ENCODE measurements around the gene CCDC57. TPM values are rescaled to one million over a fixed set of nuclear protein-coding genes. Genes with fewer than 3 reads are reported as not detected.

The CCDC57 gene
- total and polyA plus RNA-seq, 2 of the 8 experiments (the other 6 are each of a cell fraction or from before 2014, with no cell fraction given): 8.4 to 12.9 TPM

DNA sequence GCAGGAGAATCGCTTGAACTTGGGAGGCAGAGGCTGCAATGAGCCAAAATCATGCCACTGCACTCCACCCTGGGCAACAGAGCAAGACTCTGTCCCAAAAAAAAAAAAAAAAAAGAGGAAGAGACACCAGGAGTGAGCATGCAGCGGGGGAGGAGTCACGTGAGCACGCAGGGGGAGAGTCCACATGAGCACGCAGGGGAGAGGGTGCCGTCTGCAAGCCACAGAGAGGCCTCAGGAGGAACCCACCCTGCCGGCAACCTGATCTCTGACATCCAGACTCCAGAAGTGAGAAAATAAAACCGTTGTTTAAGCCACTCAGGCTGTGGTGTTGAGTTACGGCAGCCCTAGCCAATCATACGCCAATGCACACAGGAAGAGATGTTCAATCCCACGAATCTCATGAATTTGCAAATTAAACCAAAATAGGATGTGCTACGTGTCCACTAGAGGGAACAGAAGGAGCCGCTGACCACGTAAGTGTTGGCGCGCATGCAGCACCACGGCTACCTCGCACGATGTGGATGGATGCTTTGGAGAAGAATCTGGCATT, 42.2 kb downstream of the CCDC57 start (continued):
- TF ChIP-seq, protein P1, sequence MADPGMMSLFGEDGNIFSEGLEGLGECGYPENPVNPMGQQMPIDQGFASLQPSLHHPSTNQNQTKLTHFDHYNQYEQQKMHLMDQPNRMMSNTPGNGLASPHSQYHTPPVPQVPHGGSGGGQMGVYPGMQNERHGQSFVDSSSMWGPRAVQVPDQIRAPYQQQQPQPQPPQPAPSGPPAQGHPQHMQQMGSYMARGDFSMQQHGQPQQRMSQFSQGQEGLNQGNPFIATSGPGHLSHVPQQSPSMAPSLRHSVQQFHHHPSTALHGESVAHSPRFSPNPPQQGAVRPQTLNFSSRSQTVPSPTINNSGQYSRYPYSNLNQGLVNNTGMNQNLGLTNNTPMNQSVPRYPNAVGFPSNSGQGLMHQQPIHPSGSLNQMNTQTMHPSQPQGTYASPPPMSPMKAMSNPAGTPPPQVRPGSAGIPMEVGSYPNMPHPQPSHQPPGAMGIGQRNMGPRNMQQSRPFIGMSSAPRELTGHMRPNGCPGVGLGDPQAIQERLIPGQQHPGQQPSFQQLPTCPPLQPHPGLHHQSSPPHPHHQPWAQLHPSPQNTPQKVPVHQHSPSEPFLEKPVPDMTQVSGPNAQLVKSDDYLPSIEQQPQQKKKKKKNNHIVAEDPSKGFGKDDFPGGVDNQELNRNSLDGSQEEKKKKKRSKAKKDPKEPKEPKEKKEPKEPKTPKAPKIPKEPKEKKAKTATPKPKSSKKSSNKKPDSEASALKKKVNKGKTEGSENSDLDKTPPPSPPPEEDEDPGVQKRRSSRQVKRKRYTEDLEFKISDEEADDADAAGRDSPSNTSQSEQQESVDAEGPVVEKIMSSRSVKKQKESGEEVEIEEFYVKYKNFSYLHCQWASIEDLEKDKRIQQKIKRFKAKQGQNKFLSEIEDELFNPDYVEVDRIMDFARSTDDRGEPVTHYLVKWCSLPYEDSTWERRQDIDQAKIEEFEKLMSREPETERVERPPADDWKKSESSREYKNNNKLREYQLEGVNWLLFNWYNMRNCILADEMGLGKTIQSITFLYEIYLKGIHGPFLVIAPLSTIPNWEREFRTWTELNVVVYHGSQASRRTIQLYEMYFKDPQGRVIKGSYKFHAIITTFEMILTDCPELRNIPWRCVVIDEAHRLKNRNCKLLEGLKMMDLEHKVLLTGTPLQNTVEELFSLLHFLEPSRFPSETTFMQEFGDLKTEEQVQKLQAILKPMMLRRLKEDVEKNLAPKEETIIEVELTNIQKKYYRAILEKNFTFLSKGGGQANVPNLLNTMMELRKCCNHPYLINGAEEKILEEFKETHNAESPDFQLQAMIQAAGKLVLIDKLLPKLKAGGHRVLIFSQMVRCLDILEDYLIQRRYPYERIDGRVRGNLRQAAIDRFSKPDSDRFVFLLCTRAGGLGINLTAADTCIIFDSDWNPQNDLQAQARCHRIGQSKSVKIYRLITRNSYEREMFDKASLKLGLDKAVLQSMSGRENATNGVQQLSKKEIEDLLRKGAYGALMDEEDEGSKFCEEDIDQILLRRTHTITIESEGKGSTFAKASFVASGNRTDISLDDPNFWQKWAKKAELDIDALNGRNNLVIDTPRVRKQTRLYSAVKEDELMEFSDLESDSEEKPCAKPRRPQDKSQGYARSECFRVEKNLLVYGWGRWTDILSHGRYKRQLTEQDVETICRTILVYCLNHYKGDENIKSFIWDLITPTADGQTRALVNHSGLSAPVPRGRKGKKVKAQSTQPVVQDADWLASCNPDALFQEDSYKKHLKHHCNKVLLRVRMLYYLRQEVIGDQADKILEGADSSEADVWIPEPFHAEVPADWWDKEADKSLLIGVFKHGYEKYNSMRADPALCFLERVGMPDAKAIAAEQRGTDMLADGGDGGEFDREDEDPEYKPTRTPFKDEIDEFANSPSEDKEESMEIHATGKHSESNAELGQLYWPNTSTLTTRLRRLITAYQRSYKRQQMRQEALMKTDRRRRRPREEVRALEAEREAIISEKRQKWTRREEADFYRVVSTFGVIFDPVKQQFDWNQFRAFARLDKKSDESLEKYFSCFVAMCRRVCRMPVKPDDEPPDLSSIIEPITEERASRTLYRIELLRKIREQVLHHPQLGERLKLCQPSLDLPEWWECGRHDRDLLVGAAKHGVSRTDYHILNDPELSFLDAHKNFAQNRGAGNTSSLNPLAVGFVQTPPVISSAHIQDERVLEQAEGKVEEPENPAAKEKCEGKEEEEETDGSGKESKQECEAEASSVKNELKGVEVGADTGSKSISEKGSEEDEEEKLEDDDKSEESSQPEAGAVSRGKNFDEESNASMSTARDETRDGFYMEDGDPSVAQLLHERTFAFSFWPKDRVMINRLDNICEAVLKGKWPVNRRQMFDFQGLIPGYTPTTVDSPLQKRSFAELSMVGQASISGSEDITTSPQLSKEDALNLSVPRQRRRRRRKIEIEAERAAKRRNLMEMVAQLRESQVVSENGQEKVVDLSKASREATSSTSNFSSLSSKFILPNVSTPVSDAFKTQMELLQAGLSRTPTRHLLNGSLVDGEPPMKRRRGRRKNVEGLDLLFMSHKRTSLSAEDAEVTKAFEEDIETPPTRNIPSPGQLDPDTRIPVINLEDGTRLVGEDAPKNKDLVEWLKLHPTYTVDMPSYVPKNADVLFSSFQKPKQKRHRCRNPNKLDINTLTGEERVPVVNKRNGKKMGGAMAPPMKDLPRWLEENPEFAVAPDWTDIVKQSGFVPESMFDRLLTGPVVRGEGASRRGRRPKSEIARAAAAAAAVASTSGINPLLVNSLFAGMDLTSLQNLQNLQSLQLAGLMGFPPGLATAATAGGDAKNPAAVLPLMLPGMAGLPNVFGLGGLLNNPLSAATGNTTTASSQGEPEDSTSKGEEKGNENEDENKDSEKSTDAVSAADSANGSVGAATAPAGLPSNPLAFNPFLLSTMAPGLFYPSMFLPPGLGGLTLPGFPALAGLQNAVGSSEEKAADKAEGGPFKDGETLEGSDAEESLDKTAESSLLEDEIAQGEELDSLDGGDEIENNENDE (IDR thresholded peaks at IDR 0.05; ENCODE audit: insufficient replicate concordance, low read length): no peak
- TF ChIP-seq BRCA1 (IDR thresholded peaks at IDR 0.05; ENCODE audit: low read depth, low read length) (no peak), JUN (IDR thresholded peaks at IDR 0.05; ENCODE audit: low read depth, low read length) (no peak), MAFK (IDR thresholded peaks at IDR 0.05; ENCODE audit: low read depth, low read length) (no peak), RAD21 (IDR thresholded peaks at IDR 0.05 in 1 of 2, conservative IDR thresholded peaks at IDR 0.05 in 1 of 2; ENCODE audit: low read depth in 2 of 2, low read length in 2 of 2) (no peak), SP4 (IDR thresholded peaks at IDR 0.05; ENCODE audit: low read length) (no peak), NRF1 (IDR thresholded peaks at IDR 0.05; ENCODE audit: low read depth, low read length) (no peak)
- TF ChIP-seq, protein P2, sequence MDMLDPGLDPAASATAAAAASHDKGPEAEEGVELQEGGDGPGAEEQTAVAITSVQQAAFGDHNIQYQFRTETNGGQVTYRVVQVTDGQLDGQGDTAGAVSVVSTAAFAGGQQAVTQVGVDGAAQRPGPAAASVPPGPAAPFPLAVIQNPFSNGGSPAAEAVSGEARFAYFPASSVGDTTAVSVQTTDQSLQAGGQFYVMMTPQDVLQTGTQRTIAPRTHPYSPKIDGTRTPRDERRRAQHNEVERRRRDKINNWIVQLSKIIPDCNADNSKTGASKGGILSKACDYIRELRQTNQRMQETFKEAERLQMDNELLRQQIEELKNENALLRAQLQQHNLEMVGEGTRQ (IDR thresholded peaks at IDR 0.05; ENCODE audit: low read length): no peak
